ENCODE data around the gene RHBG. TPM values are rescaled to one million over a fixed set of nuclear protein-coding genes. Genes with fewer than 3 reads are reported as not detected.

Gene RHBG
- total RNA-seq, 3 donors from 2014 or later (not counting 1 experiment from before 2014, with no cell fraction given) = not detected

GRCh38 chr1:156399355-156400125 lies 30.5 kb downstream of the RHBG start:
- no peaks in the 10 kb centered on the region for H3K36me3 Mint-ChIP-seq
- H3K9me3 Mint-ChIP-seq = no peaks in the 10 kb centered on the region
- no peak overlapping the region for H3K27ac Mint-ChIP-seq
- DNase-seq = no peak
- H3K4me3 Mint-ChIP-seq = no peak overlapping the region
- WGBS (ENCODE audit: insufficient coverage) = 84% methylated on average over 10 of the region's 10 CpGs
- no peaks in the 10 kb centered on the region for H3K9me3 ChIP-seq (ENCODE audit: control insufficient read depth, insufficient read depth, low read length)
- H3K36me3 ChIP-seq (ENCODE audit: control insufficient read depth, insufficient read depth, low read length) = no peaks in the 10 kb centered on the region
- no peaks in the 10 kb centered on the region for H3K4me1 Mint-ChIP-seq
- ATAC-seq = no peak
- no peak overlapping the region for H3K27ac ChIP-seq (ENCODE audit: low read length)
- intact Hi-C loops (cut with micrococcal nuclease) = no loop called here
- no peaks in the 10 kb centered on the region for H3K4me1 ChIP-seq (ENCODE audit: control insufficient read depth, insufficient read depth, low read length)
- H3K27me3 Mint-ChIP-seq (ENCODE audit: low read depth in 2 of 2) = peaks cover 11 to 13% of the 10 kb centered on the region in 2 donors
- H3K27me3 ChIP-seq (ENCODE audit: control insufficient read depth, insufficient read depth, low read length) = no peaks in the 10 kb centered on the region
- no peak overlapping the region for H3K4me3 ChIP-seq (ENCODE audit: low read length)
- no peak for TF ChIP-seq CTCF (IDR thresholded peaks at IDR 0.05)

- ATAC-seq = no peak
- WGBS (ENCODE audit: insufficient coverage) = 87% methylated on average over 25 of the region's 25 CpGs
- no peaks in the 10 kb centered on the region for H3K9me3 ChIP-seq (ENCODE audit: control insufficient read depth, insufficient read depth, low read length)
Measured at GRCh38 chr1:156400191-156400935, 31.4 kb downstream of the RHBG start.

GRCh38 chr1:156401041-156401574 lies 32.1 kb downstream of the RHBG start:
- Mint-ChIP-seq H3K36me3 (no peaks in the 10 kb centered on the region), H3K9me3 (no peaks in the 10 kb centered on the region), H3K4me1 (no peaks in the 10 kb centered on the region), H3K27ac (no peak overlapping the region), H3K4me3 (no peak overlapping the region), H3K27me3 (ENCODE audit: low read depth in 2 of 2) (peaks cover 9 to 11% of the 10 kb centered on the region in 2 donors)
- Histone ChIP-seq H3K36me3 (ENCODE audit: control insufficient read depth, insufficient read depth, low read length) (no peaks in the 10 kb centered on the region), H3K27ac (ENCODE audit: low read length) (no peak overlapping the region), H3K4me3 (ENCODE audit: low read length) (no peak overlapping the region), H3K27me3 (ENCODE audit: control insufficient read depth, insufficient read depth, low read length) (peaks cover 3% of the 10 kb centered on the region), H3K9me3 (ENCODE audit: control insufficient read depth, insufficient read depth, low read length) (no peaks in the 10 kb centered on the region), H3K4me1 (ENCODE audit: control insufficient read depth, insufficient read depth, low read length) (no peaks in the 10 kb centered on the region)
- intact Hi-C loops (cut with micrococcal nuclease) = no loop called here
- 73% methylated on average over 6 of the region's 6 CpGs for WGBS (ENCODE audit: insufficient coverage)
- TF ChIP-seq CTCF (IDR thresholded peaks at IDR 0.05) = no peak
- ATAC-seq = no peak
- DNase-seq = no peak

More at GRCh38 chr1:156400191-156400935, 31.4 kb downstream of the RHBG start:
- Mint-ChIP-seq H3K9me3 (no peaks in the 10 kb centered on the region), H3K4me1 (no peaks in the 10 kb centered on the region), H3K4me3 (no peak overlapping the region), H3K36me3 (no peaks in the 10 kb centered on the region), H3K27me3 (ENCODE audit: low read depth in 2 of 2) (peaks cover 9 to 11% of the 10 kb centered on the region in 2 donors), H3K27ac (no peak overlapping the region)
- no peak for DNase-seq
- no peak overlapping the region for H3K27ac ChIP-seq (ENCODE audit: low read length)
- TF ChIP-seq CTCF (IDR thresholded peaks at IDR 0.05) = no peak
- H3K36me3 ChIP-seq (ENCODE audit: control insufficient read depth, insufficient read depth, low read length) = no peaks in the 10 kb centered on the region
- H3K4me3 ChIP-seq (ENCODE audit: low read length) = no peak overlapping the region
- no peaks in the 10 kb centered on the region for H3K27me3 ChIP-seq (ENCODE audit: control insufficient read depth, insufficient read depth, low read length)
- intact Hi-C loops (cut with micrococcal nuclease) = no loop called here
- no peaks in the 10 kb centered on the region for H3K4me1 ChIP-seq (ENCODE audit: control insufficient read depth, insufficient read depth, low read length)
